HG03521 (cell line): ENCODE measurements around the gene CASP3.
"Not testable (repeated sequence)": the region's sequence is repeated elsewhere in the genome, so short reads cannot be mapped to it uniquely, and the experiment has no call there.

Experiments
- ATAC-seq: cut with Tn5 transposase; IDR thresholded peaks from one replicate; pipeline ENCODE4 v1.9.1; 2021; ENCODE audit warnings: mild to moderate bottlenecking, moderate library complexity; ENCODE audit not compliant: unreplicated experiment

CASP3 gene

GRCh38 chr4:184636144-184636543 lies 13.1 kb downstream of the CASP3 start:
- ATAC-seq: no peak

DNA sequence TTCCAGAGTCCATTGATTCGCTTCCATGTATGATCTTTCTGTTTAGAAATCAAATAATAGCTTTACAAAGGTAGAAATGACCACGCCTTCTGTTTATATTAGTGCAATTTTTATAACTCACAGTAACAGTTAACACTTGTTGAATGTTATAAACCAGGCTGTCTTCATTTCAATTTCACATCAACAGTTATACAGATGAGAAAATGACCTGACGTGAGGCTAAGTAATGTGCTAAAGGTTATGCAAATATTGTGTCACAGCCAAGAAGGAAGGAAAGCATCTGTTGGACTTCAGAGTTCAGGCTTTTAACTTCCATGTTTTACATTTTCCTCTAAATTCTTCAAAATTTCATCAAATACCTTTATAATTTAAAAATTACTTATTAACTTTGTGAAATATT lies 13.9 kb downstream of the CASP3 start:
- no peak for ATAC-seq

- no peak for ATAC-seq
Measured at GRCh38 chr4:184632842-184633241, 16.4 kb downstream of the CASP3 start.

DNA sequence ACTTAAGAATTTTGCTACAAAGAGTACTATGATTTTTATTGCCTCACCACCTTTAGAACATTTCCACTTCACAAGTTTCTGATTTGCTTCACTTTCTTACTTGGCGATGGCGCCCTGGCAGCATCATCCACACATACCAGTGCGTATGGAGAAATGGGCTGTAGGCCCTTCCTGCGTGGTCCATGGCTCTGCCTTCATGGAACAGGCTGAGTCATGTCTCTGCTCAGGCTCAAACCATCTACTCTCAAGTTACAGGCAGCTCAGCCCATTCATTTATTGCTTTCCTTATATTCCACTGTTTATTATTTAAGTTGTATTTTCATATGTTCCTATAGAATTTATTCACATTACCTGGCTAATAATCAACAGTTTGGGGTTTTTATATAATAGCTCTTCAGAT lies 21.1 kb downstream of the CASP3 start:
- ATAC-seq: no peak

- not testable (repeated sequence) for ATAC-seq
Measured at GRCh38 chr4:184625783-184626596, 23.3 kb downstream of the CASP3 start.

DNA sequence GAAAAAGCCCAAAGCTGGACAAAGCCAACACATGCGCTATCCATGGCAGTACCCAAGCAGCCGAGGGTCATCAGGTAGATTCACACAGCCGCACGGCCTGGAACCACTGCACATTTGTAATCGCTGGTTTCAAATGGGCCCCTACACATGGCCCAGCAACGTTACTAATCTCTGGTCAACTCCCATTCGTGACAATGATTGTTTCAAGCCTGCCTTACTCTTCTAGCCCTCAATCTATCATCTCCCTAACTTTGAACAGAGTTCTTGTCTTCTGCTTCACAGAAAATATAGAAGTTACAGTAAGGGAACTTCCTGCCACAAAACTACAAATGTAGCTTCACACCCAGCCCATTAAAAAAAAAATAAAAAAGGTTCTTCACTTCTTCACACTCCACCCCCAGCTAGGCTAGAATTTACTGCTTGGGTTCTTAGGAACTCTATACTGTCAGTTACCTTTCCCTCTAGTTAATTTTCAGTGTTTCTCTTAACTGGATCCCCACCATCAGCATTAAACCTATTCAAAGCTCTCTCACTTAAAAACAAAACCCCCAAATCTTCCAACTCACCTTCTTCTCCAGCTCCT lies 24.2 kb downstream of the CASP3 start:
- ATAC-seq: no peak

- ATAC-seq: not testable (repeated sequence)
Measured at GRCh38 chr4:184624504-184624903, 24.7 kb downstream of the CASP3 start.

- no peak for ATAC-seq
Measured at GRCh38 chr4:184621518-184621917, 27.7 kb downstream of the CASP3 start.

DNA sequence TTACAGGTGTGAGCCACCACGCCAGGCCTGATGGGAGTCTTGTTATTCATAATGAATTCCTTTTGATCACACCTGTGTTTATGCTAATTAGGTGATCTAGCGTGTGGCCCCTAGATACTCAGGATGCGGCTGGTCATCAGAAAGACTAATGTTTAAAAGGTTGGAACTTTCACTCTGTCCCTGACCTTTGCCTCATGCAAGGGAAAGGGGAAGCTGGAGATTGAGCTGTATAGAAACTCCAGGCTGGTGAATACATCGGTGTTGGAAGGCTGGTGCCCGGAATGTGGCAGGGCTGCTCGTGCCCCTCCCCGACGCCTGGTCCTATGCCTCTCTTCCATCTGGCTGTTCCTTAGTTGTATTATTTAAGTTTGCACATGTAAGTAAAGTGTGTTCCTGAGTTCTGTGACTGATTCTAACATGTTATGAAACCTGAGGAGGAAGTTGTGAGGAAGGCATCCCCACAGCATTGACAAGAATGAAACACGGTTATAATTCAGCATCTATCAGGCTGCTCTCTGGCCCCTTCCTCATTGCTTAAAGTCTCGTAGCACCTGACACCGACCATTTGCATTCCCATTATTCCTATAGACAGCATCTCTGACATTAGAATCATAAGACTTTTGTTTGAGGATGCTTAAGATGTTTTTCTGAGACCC lies 28.9 kb downstream of the CASP3 start:
- no peak for ATAC-seq

- no peak for ATAC-seq
Measured at GRCh38 chr4:184617600-184618196, 31.5 kb downstream of the CASP3 start.

DNA sequence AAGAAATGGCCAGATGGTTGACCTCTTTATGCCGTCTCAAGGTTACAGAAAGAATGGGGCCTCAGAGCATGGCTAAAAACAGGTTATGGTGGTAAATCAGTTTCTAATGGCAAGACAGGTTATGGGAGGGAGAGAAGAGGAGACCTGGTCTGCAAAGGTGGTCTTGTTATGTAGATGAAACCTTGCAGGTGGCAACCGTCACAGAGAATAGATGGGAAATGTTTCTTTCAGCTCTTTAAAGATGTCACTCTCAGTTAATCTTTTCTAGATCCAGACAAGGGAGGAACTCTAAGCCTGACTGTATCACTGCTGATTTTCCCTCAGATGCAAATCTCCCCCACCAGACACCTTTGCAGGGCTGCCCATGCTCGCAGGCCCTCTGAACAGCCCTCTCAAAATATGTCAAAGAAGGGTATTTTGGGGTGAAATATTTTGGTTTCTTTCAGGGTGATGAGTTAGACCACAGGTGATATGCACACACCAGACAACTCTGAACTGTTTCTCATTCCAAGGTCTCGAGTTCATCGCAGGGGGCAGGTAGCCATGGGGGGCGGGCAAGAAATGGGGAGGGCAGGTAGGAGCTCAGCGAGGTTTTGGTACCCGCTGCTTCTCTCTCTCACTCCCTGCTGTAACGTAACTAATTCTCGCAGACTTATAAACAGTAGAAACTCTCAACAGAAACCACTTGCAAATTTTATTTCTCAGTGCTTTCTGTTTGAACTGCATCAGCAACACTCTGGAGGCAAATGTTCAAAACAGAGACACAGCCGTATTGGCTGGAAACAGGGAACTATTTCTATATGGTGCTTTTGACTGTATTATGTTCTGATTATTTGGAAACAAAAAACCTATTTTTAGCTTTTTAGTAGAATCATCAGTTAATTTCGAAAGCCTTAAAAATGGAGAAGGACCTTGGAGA lies 32.4 kb downstream of the CASP3 start:
- ATAC-seq: peak; percentile 83

GRCh38 chr4:184616168-184616567 lies 33.1 kb downstream of the CASP3 start:
- not testable (repeated sequence) for ATAC-seq

DNA sequence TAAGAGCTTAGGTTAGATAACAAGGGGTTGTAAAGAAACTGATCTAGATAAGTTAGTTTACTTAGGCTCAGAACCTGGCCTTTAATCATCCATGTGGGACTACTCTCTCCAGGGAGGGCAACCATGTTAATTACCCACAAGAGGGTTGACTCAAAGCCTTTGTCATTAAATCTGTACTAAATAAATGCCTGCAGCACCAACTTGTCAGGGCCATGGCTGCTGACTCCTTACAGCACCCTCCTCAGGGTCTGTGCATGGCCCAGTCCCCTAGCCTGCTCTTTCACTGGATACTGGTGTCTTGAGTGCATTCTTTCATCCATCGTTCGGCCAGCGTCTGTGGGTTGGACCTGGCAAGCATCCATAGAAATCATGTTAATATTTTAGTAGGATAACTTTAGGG lies 34.7 kb downstream of the CASP3 start:
- no peak for ATAC-seq

DNA sequence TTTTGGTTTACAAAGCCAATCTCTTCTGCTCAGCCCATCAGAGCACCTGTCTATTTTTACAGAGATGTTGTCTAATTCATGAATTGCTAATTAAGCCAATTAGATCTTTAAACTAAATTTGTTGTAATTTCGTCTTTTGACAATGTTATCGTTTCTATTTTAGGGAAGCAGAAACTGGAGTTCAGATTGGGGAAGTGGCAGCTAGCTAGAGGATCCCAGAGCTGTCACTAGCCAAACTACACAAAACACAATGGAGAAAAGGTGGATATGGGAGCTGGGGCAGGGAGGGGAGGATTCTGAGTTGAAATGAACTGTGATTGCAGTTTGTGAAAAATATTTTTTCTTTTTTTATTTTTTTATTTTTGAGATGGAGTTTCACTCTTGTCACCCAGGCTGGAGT lies 35.8 kb downstream of the CASP3 start:
- no peak for ATAC-seq

- no peak for ATAC-seq
Measured at GRCh38 chr4:184612074-184612473, 37.2 kb downstream of the CASP3 start.

GRCh38 chr4:184607429-184607828 lies 41.8 kb downstream of the CASP3 start:
- not testable (repeated sequence) for ATAC-seq

DNA sequence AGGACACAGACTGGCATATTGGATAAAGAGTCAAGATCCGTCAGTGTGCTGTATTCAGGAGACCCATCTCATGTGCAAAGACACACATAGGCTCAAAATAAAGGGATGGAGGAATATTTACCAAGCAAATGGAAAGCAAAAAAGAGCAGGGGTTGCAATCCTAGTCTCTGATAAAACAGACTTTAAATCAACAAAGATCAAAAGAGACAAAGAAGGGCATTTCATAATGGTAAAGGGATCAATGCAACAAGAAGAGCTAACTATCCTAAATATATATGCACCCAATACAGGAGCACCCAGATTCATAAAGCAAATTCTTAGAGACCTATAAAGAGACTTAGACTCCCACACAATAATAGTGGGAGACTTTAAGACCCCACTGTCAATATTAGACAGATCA lies 46.4 kb downstream of the CASP3 start:
- not testable (repeated sequence) for ATAC-seq

GRCh38 chr4:184600982-184601381 lies 48.3 kb downstream of the CASP3 start:
- not testable (repeated sequence) for ATAC-seq

DNA sequence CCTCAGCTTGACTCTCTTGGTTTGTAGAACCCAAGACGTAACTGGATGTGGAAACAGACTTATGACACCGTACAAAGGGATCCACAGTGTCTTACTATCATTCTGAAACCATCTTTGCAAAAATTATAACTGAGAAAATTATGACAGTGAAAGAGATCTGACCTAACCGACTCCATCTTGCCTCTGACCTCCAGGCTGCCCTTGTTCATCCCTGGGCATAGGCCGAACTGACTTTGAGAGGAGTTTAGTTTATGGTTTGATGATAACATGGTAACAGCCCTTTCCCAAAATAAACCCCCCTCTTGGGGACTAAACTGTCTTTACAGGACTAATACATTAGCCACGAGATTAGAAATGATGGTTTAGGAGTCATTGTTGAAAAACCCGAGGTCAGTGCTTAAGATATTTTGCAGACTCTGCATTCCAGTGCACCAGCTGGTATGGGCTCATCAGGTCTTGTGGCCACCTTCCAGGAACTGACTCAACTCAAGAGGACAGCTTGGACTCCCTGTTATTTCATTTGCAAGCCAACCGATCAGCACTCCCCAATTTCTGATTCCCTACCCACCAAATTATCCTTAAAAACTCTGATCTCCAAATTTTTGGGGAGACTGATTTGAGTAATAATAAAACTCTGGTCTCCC lies 49.6 kb downstream of the CASP3 start:
- no peak for ATAC-seq
